22Rv1 (cell line): ENCODE measurements around the gene KCNQ4.

ENCODE experiments used
- H3K27ac ChIP-seq: fragments of 450-650 bp; 2 replicates; pipeline ENCODE4 v1.5.1; 2017
- ZFX ChIP-seq: fragments of 450-650 bp; IDR thresholded peaks from 2 replicates; pipeline ENCODE4 v1.6.1; 2017; ENCODE audit warnings: antibody characterized with exemption, borderline replicate concordance
- TF ChIP-seq, protein P1 (sequence below): fragments of 450-650 bp; IDR thresholded peaks from 2 replicates; pipeline ENCODE4 v1.5.1; 2017; ENCODE audit warnings: mild to moderate bottlenecking

The KCNQ4 gene

DNA sequence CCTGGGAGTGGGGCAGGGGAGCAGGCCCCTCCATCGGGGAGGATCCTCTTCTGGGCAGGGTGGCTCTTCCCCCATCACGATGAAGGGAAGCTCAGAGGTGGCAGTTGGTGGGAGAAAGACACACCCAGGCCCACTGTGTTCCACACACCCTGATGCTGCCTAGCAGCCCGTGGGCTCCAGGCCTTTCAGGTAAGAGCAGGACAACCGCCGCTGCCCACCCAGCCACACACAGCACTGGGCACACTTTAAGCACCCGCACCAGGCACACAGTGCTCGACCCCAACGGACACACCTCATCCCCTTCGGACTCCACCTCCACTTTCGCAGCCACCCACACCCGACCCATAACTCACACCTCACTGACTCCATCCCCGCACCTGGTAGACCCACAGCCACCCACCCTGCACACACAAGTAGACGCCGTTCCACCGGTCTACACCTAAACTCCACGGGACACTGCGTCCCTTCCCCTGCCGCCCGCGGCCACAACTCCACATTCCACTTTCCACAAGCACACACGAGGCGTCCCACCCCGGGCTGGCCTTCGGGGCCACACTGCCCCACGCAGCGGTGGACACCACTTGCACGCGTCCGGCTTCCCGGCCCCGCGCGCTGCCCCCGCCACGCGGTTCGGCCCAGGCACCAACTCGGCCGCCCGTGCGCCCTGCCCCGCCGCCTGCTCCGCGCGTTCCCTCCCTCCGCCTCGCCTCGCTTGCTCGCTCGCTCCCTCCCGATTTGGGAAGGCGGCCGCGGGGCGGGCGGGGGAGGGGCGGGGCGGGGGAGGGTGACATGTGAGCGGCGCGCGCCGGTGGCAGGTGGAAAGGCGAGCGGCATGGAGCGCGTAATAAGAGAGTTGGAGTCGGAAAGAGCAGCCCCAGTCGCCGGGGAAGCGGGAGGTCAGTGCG lies at the start of gene KCNQ4:
Gene KCNQ4 (plus strand): TSS at position 787 of the 905 bp plus-strand sequence. CDS start 307 bp downstream, outside the sequence.
- TF ChIP-seq ZFX, result no peak
- TF ChIP-seq, protein P1, sequence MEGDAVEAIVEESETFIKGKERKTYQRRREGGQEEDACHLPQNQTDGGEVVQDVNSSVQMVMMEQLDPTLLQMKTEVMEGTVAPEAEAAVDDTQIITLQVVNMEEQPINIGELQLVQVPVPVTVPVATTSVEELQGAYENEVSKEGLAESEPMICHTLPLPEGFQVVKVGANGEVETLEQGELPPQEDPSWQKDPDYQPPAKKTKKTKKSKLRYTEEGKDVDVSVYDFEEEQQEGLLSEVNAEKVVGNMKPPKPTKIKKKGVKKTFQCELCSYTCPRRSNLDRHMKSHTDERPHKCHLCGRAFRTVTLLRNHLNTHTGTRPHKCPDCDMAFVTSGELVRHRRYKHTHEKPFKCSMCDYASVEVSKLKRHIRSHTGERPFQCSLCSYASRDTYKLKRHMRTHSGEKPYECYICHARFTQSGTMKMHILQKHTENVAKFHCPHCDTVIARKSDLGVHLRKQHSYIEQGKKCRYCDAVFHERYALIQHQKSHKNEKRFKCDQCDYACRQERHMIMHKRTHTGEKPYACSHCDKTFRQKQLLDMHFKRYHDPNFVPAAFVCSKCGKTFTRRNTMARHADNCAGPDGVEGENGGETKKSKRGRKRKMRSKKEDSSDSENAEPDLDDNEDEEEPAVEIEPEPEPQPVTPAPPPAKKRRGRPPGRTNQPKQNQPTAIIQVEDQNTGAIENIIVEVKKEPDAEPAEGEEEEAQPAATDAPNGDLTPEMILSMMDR, result no peak
- H3K27ac ChIP-seq, result peak within 1 kb of the TSS; percentile 75

DNA sequence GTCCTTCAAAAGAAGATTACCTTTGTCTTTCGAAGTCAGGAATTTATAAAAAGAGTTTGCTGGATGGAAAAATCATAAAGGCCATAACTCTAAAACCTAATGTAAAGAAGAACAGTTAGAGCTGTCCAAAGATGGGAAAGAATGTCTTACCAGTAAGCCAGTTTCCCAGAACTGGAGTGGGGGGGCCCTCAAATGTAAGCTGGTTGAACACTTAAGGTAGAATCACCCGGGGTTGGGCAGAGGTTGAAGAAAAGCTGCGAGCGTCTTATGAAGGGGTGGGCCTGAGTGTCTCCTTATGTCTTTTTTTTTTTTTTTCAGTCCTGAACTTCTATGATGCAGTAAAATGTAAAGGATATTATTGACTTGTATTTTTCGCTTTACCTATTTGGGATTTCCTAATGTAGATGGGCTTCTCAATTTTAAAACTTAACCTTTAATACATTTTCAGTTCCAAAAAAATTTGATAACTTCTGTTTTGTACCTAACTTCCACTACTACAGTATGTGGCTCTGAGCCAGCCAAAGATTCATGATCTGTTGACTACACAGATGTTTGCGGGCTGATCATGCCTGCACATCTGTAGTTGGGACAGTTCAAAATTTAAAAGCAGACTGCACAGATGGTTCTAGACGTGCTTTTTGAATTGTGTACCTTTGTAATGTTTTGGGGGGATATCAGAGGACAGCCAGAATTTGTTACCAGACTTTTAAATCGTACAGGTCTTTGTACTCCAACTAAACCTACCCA lies 48.5 kb upstream of the KCNQ4 start:
- H3K27ac ChIP-seq, result no peak overlapping the region
- TF ChIP-seq ZFX, result no peak
- TF ChIP-seq, protein P1, result no peak

DNA sequence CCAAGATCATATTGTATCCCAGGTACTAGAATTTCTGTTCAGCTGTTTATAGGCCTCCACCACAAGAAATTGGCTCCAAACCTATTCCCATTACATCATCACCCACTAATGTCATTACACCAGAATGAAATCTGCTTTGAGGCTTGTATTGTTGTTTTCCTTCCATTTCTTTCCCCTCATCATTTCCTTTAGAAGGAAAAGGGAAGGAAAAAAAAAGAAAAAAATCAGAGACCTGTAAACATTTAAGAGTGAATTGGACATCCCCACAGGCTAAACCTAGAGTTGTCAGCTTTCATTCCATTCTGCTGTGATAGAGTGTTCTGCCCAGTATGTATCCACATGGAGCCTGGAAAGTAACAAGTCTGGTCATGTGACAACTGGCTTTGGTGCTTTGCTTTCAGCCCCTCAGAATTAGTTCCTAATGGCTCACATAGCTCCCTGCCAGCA lies 47.5 kb upstream of the KCNQ4 start:
- no peak overlapping the region for H3K27ac ChIP-seq
- TF ChIP-seq, protein P1, result no peak
- no peak for TF ChIP-seq ZFX

DNA sequence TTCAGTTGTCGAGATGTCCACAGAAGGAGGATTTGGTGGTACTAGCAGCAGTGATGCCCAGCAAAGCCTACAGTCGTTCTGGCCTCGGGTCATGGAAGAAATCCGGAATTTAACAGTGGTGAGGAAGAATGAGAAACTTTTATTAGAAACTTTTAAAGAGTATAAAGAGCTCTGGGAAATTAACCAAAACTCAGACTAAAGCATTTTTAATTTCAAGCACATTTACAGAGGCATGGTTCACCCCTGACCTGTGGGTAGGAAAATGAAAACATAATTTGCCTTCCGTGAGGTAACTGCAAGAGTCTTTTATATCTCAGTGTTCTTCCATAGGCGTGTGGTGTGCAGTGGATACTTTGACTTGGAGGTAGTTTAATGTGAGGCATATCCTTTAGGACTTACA lies 44.8 kb upstream of the KCNQ4 start:
- H3K27ac ChIP-seq, result no peak overlapping the region
- TF ChIP-seq, protein P1, result no peak
- TF ChIP-seq ZFX, result no peak

DNA sequence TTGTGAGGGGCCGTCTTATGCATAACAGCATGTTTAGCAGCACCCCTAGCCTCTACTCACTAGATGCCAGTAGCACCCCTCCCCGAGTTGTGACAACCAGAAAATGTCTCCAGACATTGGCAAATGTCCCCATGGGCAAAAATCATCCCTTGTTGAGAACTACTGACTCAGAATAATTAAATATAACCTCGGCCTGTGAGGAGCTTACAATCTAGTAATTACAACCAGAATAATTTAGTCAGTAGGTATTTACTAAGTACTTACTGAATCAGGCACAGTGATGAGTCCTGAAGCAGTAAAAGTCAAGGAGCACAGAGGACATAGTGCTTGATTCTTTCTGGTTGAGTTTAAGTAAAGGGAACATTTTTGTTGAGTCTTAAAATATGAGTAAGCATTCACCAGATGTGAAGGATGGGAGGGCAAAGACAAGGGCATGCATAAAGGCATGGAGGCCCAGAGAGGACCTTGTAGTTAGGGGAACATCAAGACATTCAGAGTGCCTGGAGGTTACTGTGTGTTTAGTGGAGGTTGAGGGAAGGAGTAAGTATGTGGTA lies 44.1 kb upstream of the KCNQ4 start:
- peak overlapping the region; percentile 33; the same call in 1 of the 2 replicates for H3K27ac ChIP-seq
- no peak for TF ChIP-seq ZFX
- TF ChIP-seq, protein P1, result no peak

DNA sequence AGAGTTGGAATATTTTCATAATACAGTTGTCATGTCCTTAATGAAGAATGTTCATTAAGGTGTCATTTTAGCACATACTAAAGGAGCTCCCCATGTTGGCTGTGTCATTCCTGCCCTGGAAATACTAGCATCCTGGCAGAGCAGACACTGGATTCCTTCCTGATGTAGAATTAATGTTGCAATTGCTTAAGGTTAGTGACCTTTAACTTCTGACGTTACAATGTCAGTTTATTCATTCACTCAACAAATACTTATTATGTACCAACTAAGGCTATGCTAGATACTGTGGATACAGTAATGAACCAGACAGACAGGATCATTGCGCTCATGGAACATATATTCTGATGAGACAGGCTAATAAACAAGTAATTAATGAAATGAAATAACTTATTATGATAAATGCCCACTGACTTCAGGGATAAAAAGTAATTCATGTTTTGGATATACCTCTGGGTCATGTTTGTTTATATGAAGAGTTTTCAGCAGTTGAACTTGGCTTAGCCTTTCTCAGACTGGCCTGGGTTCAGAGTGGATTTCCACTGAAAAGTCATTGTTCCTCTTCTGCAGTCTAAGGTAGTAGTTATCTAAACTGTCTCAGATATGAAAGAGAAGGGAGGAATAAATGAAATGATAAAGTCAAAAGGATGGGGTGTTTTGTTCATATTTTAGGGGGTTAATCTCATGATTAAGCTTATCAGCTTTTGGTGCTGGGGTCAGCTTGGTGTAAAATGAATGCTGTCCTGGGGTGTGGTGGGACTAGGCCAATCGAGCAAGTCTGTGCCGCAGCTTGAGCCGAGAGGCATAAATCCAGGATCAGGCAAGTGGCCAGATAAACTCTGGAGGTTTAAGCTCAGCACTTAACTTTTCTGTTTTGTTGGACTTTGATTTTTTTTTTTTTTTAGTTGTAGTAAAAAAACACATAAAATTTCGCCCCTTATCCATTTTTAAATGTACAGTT lies 43.3 kb upstream of the KCNQ4 start:
- H3K27ac ChIP-seq, result peak overlapping the region; percentile 33; the same call in 1 of the 2 replicates
- TF ChIP-seq, protein P1, result no peak
- TF ChIP-seq ZFX, result no peak
